GM18517 (cell line): ENCODE data around the gene TIGD3.

Source experiments
- ATAC-seq: cut with Tn5 transposase; IDR thresholded peaks from one replicate; pipeline ENCODE4 v1.9.1; 2021; ENCODE audit warnings: mild to moderate bottlenecking, moderate library complexity; ENCODE audit not compliant: unreplicated experiment

TIGD3 gene

DNA sequence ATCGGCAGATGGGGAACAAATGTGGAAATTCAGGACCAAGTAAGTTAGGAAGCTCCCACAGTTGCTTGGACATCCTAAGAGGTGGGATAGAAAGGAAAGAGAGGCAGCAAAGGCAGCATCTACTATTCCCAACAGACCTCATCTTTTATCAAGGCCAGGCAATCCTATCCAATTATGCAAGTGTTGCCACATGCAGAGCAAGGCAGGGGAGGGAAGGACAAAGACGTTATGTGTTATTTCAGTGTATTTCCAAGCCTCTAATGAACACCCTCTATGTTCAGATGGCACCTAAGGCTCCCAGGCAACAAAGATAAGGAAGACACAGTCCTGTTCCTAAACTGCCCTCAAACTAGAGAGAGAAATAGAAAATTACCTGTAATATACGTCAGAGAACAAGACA is 9.2 kb downstream of the TIGD3 start:
- no peak for ATAC-seq

DNA sequence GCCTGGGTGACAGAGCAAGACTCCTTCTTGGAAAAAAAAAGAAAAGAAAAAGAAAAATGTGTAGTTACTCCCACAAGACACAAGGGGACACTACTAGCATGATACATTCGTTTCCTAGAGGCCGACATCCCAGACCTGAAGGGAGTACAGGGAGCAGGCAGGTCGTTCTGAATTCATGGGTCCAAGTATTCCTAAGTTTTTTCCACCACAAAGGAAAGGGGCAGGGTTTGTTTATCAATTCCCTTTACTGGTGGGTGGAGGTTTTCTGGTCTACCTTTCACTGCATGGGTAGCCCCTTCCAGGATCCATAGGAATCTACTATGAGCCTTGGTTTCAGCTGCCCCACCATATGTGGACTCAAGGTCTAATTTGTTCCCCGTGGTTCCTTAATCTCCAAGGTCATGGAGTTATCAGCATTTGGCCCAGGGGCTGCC is 11.8 kb downstream of the TIGD3 start:
- no peak for ATAC-seq

DNA sequence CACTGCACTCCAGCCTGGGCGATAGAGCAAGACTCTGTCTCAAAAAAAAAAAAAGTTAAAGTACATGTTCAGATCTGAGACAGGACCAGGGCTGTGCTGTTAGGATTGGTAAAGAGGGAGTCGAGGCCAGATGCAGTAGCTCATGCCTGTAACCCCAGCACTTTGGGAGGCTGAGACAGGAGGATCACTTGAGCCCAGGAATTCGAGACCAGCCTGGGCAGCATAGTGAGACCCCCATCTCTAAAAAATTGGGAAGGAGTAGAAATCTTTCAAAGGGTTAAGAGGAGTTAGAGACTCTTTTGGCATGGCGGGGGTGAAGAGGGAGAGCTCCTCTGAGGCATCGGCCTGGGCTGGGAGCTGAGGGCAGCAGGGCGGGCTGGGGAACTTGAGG is 16.1 kb downstream of the TIGD3 start:
- no peak for ATAC-seq

DNA sequence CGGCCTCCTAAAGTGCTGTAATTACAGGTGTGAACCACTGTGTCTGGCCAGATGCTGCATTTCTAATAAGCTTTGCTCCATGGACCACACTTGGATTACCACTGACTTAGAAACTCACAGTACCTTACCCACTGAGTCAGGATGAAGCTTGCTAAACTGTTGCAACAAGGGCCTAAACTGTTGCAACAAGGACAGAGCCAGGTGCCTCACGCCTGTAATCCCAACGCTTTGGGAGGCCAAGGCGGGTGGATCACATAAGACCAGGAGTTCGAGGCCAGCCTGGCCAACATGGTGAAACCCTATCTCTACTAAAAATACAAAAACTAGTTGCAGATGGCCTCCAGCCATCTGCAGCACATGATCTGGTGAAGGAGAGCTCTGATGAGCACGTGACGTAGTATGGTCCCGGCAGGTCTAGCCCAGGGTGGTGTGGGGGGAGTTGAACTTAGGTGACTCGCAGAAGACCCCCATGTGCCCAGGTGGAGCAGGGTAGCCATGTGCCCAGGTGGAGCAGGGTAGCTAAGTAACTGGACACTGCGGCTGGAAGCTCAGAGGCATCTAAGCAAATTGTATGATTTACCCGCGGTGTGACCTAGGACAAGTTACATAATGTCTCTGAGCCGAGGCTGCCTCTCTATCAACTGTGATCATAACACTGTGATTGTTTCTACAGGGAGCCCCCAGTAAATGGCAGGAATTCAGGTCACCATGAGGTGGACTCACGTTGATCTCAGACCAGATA is 19.5 kb downstream of the TIGD3 start:
- no peak for ATAC-seq

DNA sequence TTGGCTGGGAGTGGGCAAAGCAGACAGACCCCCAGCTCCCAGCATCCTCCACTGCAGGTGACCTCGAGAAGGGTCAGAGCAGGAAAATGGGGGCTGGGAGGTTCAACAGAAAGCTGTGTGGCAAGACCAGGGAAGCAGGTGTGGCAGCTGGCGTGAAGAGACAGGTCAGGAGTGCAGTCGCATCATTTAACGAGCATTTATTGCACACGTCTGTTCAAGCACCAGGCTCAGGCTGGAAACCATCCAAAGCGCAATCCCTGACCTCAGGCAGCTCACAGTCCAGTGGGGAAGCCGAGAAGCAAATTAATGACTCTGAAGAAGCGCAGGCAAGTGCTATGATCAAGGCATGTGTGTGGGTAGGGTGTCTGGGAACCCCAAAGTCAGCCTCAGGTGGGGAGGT is 20.5 kb downstream of the TIGD3 start:
- no peak for ATAC-seq

DNA sequence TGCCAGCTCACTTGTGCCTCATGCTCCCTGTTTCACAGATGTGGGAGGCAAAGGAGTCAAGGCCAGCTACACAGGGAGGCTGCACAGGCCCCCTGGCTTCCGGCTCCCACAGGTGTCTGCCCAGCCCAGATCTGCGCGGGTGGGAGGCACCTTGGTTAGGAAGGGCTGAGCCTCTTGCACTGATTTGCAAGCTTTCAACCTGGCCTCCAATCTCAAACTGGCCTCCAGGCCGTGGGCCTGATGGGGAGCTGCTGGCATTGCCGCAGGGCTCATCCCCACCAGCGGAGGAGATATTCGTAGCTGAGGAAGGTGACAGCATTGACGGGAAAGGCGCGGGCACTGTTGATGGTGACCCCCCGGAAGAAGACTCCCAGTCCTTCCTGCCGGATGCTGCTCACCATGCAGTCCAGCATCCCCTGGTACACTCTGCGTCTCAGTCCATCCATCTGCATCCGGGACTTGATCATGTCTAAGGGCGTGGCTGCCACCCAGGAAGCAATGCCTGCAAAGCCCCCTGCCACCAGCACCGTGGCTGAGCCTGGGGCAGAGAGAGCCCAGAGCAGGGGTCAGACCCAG is 21.7 kb downstream of the TIGD3 start:
- ATAC-seq, result no peak

DNA sequence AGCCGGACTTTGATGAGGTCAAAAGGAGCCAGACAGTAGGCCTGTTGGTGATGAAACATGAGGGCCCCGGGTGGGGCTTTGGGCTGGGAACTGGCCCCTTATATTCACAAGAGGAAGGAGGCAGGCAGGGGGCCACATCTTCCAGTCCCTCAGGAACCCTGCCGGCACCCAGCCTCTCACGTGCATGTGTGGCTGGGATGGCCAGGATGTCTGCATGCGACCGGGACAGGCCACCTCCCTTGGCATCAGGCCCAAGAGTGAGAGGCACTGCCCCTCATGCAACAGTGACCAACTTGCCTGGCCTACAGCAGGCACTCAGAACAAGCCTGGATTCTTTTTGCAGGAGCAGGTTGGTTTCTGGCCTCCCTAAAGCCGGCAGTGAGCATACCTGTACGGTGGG is 22.5 kb downstream of the TIGD3 start:
- no peak for ATAC-seq

DNA sequence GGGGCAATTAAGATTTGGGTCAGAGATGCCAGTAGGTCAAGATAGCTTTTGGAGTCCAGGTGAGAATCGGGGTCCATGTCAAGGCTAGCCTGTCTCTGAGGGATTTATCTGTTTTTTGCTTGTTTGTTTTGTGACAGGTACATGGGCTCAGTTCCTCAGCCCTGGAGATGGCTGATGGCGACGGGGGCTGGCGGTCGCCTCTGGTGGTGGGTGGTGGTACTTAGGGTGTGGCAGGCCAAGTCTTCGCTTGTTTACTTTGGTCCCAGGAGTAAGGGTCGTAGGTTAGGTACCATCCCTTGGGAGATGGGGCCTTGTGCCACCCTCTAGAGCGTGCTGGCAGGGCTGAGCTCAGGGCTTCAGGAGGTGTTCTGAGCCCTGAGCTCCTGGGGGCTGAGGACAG is 23.2 kb downstream of the TIGD3 start:
- no peak for ATAC-seq

DNA sequence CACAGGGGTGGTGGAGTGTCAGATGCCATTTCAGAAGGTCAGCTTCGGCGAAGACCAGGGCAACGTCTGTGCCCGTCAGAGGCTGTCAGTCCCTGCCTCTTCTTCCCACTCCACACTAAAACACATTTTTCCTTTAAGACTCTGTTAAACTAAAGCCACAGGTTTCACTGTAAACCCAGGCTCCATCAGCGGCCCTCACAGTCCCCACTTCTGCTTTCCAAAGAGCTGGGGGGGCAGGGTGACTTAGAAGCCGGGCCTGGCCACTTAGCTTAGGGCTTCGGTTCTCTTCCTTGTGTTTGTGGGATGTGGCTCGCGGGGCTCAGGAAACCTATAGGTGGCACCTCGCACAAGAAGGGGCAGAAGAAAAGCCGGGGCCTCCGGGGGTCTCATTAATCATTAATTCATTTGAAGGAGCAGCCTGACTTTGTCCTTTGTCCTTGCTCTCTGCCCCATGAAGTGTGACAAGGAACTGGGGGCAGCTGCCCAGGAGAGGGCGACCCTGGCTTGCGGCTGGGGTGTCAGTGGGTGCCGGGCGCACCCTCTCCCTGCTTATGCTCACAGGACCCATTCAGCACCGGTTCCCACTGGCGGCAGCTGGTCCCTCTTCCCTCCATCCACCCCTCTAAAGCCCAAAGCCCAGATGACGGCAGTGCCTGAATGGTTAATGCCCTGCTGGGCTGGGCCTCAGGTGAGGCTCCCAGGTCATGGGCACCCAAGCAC is 23.8 kb downstream of the TIGD3 start:
- no peak for ATAC-seq

DNA sequence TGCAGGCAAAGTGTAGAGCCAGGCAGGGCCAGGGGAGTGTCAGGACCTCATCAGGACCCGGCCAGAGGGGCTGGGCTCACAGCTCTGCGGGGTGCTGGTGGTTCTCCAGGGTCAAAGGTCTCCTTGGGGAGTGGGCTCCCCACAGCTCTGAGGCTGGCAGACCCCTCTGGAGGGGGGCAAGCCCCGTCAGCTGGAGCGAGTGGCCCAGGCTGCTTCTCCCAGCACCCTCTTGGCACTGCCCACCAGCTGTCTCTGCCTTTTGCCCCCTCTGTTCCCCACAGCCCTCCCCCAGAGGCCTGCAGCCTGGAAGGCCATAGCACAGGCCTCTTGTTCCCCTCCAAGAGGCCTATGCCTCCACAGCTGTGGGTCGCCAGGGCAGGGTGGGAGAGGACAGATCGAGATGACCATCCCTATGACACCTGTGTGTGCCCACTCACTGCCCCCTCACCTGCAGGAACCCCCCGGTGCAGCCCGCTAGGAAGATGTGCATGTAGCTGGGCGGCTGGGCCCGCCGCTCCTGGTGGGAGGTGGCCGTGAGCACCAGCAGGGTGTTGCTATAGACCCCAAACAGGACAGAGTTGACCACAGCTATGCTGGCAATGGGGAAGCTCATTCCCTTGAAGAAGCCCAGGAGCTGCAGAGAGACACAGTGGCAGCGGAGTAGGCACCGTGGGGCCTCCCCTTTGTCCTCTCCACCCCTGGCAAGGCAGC is 24.5 kb downstream of the TIGD3 start:
- ATAC-seq, result no peak

DNA sequence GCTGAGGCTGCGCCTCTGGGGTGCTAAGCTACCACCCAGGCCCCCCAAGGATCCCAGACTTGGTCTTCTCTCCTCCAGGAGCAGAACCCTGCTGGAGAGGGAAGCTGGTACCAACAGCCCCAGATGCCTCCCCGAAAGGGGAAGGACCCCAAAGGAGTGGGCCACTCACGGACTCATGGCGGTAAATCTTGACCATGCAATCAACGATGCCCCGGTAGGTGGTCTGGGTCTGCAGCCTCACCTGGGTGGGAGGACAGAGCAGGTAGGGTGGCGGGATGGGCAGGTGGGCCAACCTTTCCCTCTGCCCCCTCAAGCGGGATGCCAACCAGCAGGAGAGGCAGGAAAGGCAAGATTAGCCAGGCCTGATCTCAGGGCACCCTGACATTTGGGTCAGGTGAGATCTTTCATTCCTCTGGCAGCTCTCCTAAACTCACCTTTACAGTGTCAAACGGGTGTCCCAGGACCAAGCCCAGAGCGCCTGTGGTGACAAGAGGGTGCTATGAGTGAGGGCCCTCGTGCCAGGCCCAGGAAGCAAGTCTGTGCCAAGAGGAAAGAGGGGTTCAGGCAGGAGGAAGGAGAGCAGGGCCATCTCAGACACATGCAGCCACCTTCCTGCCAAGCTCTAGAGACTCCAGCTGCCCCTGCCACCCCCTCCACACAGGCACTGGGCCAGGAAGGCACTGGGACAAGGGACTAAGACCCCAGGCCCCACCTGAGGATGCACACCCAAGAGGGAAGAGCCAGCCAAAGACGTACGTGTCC is 25.3 kb downstream of the TIGD3 start:
- ATAC-seq, result no peak

DNA sequence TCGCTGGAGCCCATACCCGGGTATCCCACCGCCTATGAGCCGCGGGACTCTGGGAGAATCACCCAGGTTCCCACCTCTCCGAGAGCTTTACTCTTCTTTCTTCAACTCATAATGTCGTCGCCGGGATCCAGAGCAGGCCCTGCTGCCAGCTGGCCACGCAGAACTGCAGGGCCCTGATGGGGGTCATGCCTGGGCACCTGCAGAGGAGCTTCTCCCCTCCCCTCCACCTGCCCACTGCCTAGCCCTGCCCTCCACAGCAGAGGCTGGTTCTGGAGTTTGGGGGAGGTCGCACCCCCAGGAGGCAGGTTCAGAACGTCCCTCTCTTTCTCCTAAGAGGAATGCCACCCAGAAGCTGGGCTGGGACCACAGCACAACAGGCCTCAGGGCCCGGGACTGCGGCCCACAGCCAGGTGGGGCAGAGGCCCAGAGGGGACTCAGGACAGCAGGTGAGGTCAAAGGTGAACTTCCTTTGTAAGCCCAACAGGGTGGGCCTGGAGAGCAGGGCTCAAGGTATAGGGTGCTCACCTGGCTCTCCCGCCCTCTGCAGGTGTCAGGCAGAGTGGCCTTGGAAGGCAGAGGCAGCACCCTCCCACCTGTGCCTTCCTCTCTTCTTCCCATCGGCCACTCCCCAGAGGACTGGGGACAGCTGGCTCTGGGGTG is 26.0 kb downstream of the TIGD3 start:
- no peak for ATAC-seq

DNA sequence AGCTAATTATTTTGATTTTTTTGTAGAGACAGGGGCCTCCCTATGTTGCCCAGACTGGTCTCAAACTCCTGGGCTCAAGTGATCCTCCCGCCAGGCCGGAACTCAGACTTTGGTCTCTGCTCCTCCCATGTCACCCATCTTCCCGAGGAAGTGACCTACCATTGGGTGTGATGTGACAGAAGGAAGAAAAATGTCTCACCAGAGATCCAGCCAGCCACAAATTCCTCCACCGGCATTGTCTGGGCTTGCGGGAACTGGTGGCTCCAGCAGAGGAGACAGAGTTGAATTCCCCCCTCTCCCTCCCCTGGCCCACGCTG is 27.1 kb downstream of the TIGD3 start:
- peak; percentile 9 for ATAC-seq

DNA sequence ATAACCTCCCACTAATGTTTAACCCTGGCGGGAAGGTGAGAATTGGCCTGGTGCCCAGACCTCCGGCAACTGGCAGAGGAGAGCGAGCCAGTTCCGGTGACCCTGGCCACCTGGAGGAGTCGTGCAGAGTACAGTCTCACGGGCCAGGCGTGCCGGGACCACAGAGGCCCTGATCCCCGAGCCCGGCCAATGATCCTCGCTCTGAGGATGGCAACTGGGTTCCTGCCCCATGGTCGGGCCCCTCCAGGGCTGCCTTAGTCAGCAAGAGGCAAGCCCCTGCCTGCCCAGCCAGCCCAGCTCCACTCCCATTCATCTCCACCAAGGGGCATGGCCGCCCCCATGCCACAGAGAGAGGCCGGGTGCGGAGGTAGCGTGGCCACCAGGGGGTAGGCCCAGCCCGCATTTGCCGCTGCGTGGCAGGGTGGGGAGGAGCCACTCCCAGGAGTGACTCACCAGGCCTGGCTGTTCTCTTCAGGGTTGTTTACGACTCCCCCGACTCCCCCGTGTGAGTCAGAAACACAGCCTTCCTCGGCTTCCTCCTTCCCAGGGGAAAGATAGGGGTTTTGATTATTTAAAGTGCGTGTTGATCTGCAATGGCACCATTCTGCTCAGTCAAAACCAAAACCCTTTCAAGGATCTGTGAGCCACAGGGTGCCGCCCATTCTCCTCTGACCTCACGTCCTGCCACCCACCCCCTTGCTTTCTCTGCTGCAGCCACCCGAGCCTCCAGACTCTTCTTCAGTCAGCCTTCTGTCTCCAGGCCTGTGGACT is 27.7 kb downstream of the TIGD3 start, which contains the start of gene SLC25A45:
Gene SLC25A45, minus strand, starts transcription at position 614 of the 771 bp plus-strand sequence. CDS start 695 bp downstream, outside the sequence.
- ATAC-seq, result peak; percentile 57

DNA sequence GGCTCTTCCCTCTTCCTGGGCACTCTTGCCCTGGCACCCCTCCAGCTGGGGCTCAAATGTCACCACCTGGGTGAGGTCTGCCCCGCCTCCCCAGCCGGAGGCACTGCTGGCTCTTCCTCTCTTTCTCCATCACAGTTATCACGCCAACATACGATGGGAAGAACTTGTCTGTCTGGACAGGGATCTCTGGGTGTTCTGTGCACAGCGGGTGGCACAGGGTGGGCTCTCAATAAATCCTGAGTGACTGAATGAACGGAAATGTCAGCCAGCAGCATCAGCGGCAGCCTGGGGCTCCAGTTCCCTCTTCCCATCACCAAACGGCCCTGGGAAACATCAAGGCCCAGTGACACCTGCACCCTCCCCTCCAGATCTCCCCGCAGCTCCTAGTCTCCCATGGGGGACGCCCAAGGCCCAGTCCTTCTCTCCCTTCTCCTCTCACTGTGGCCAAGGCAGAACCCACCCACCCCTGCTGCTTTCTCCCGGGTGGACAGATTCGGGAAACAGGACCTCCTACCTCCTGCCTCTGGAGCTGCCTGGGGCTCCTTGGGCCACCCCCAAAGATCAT is 28.3 kb downstream of the TIGD3 start:
- no peak for ATAC-seq

DNA sequence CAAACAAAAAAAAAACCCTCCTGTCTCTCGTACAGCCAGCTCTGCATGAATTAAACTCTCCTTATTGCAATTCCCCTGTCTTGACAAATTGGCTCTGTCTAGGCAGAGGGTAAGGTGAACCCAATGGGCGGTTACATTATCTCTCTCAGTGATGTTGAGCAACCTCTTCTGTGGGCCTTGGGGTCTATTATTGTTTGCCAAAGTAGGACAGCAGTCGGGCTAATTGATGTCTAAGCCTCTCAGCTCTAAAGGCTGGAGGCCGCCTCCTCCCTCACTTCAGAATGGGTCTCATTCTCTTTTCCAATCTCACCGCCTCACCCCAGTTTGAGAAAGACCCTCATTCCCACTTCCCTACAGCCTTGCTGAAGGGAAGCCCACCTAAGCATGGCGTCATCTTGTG is 29.2 kb downstream of the TIGD3 start:
- no peak for ATAC-seq

DNA sequence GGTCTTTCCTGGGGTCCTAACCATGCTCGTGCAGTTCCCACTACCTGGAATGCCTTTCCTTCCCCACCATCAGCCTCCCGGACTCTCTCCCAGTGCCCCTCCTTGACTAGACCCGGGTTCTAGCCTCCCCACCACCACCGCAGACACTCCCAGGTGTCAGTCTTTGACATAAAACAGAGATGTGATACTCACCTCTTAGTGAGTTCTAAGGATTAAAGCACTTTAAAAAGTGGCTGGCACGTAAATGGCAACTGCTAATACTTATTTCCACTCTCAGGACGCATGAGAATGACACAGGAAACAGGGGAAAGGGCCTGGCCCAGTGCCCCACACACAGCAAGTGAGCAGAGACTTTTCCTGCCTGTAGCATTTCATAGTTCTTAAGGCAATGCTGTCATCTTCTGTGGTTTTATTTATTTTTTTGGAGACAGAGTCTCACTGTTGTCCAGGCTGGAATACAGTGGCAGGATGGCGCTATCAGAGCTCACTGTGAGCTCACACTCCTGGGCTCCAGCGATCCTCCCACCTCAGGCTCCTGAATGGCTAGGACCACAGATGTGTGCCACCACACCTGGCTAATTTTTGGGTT is 29.8 kb downstream of the TIGD3 start:
- ATAC-seq, result no peak

DNA sequence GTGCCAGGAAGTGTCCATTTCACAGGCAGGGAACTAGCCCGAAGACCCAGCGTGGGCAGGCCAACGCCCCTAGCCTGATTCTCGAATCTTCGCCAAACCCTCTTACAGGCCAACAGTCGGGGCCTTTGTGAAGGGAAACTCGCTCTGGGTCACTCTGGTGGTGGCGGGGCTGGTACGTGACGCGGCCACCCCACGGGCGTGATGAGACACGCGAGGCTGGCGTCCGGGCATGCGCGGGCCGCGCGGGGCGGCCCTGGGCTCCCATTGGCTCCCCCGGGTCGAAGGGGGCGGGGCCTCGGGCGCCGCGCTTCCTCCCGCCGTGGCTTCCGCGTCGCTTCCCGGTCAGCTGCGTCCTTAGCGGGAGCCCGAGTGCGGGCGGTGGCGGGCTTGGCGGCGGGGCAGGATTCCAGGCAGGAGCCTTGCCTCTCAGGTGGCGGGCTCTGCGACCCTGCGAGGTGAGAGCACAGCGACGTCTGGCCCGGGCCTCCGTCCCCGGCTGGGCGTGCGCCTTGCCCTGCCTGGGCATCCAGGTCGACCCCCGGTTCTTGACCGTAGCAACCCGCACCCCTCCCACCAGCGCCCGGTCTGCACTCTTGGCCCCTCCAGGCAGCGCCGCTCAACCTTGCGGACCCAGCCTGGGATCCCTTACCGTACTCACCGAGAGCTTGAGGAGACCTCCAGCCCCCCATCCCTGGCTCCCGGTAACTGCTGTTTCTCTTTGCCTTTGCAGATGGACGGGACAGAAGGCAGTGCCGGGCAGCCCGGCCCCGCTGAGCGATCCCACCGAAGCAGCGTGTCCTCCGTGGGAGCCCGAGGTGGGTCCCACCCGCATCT is 32.0 kb downstream of the TIGD3 start, which contains the start of gene FRMD8:
Gene FRMD8, plus strand, starts transcription at position 331 of the 834 bp plus-strand sequence. Its CDS starts 400 bp downstream, at position 731.
- ATAC-seq, result no peak
